Naive thymus-derived CD8-positive, alpha-beta T cell (primary cell): ENCODE measurements around the gene SPINDOC. TPM values are rescaled to one million over a fixed set of nuclear protein-coding genes. Genes with fewer than 3 reads are reported as not detected.
A peak's percentile ranks its signal among the peaks of the same experiment; 100 is the strongest.

Experiments used
- ATAC-seq, 2 donors: fragments of 150-1000 bp; cut with Tn5 transposase in 1 of 2; sonication (Bioruptor Pico), chemical (Tn5 transposase) in 1 of 2; 1 replicate in 1 of 2; 2 replicates in 1 of 2; pipeline ENCODE4 v1.10.0; 2021; ENCODE audit warnings: mild to moderate bottlenecking in 2 of 2, moderate library complexity in 2 of 2
- POLR2A ChIA-PET: fragments of 350-600 bp; sonication (Branson Sonifier 250); formaldehyde crosslinking; loops from one replicate; lab custom pipeline; 2021; ENCODE audit warnings: antibody characterized with exemption; lab: Charles Lee
- DNase-seq, 10 donors: peaks; one replicate each; pipeline versions ENCODE4 v3.0.0 to v3.0.0-alpha.2; 2020 to 2022
- H3K27ac Mint-ChIP-seq, 10 donors: one replicate each; pipeline ENCODE4 v1.8.0; 2020 to 2022; ENCODE audit warnings: mild to moderate bottlenecking in 10 of 10, mixed read lengths in 10 of 10, moderate library complexity in 4 of 10, inconsistent platforms in 1 of 10
- H3K27me3 Mint-ChIP-seq, 5 donors: one replicate each; pipeline ENCODE4 v1.8.0; 2021 to 2022; ENCODE audit warnings: mixed read lengths in 5 of 5
- H3K36me3 Mint-ChIP-seq, 3 donors: one replicate each; pipeline ENCODE4 v1.8.0; 2020 to 2022; ENCODE audit warnings: mixed read lengths in 3 of 3, mild to moderate bottlenecking in 2 of 3, inconsistent platforms in 1 of 3
- H3K4me1 Mint-ChIP-seq, 4 donors: one replicate each; pipeline ENCODE4 v1.8.0; 2021 to 2022; ENCODE audit warnings: mixed read lengths in 4 of 4
- H3K4me3 Mint-ChIP-seq, 10 donors: one replicate each; pipeline ENCODE4 v1.8.0; 2020 to 2022; ENCODE audit warnings: mild to moderate bottlenecking in 10 of 10, mixed read lengths in 10 of 10, moderate library complexity in 6 of 10, inconsistent platforms in 1 of 10
- H3K9me3 Mint-ChIP-seq, 9 donors: one replicate each; pipeline ENCODE4 v1.8.0; 2020 to 2022; ENCODE audit warnings: mixed read lengths in 9 of 9, mild to moderate bottlenecking in 3 of 9, inconsistent platforms in 1 of 9, moderate library complexity in 1 of 9
- polyA plus RNA-seq, 3 donors: library from polyadenylated mRNA; unstranded; fragments of 300-500 nt; fragmentation: Illumina TruSeq; gene quantifications; one replicate each; pipeline ENCODE4 v1.2.3, GENCODE V29; 2021
- total RNA-seq, 8 experiments: library from RNA in 2 of 8; stranded (reverse) in 2 of 8; gene quantifications; one replicate each; pipeline ENCODE4 v1.2.3 and lab custom pipeline; 2021 to 2026

Gene SPINDOC
- total and polyA plus RNA-seq, 5 experiments from 2014 or later: 0.47 to 13.0 (median 0.66) TPM

DNA sequence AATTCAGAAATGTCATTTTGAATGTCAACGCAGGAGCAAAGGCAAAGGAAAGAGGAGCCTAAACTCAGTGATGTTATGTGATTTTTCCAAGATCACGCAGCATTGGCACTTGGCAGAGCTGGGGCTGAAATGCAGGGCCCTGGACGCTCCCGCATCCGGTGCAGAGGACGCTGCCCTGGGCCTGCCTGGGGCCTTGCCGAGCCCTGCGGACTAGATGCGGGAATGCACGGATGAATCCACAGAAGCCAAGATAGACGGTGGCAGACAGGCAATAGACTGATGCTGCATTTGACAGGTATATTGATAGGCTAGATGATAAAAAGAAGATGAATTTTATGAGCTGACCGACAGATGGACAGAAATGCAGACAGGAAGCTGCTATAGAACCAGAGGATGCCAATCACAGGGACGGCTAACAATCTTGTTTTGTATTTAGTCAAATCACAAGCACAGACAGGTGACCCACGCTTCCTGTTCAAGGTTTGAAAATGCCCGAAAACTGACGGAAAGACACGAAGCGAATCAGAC is 25.0 kb downstream of the SPINDOC start:
- H3K9me3 Mint-ChIP-seq: no peaks in the 10 kb centered on the region
- no peaks in the 10 kb centered on the region for H3K27me3 Mint-ChIP-seq
- POLR2A ChIA-PET: interaction anchor here (0.6 to 3.8 kb wide), 35 partner anchors 10 to 997 kb away, joined by 3 to 34 read pairs (median 5); partner anchors contain the start of genes PRDX5, RCOR2, TRMT112 and ZFTA
- peaks cover 43 to 54% (median 50%) of the 10 kb centered on the region in 4 donors for H3K4me1 Mint-ChIP-seq
- ATAC-seq (no peak), DNase-seq (peak in 1 of 10 donors; percentile 12)
- H3K27ac Mint-ChIP-seq: peak overlapping the region; percentile 38 to 95 (median 88)
- H3K4me3 Mint-ChIP-seq: peak overlapping the region; percentile 84 to 94 (median 88)
- peaks cover 0 to 16% (median 0%) of the 10 kb centered on the region in 3 donors for H3K36me3 Mint-ChIP-seq

DNA sequence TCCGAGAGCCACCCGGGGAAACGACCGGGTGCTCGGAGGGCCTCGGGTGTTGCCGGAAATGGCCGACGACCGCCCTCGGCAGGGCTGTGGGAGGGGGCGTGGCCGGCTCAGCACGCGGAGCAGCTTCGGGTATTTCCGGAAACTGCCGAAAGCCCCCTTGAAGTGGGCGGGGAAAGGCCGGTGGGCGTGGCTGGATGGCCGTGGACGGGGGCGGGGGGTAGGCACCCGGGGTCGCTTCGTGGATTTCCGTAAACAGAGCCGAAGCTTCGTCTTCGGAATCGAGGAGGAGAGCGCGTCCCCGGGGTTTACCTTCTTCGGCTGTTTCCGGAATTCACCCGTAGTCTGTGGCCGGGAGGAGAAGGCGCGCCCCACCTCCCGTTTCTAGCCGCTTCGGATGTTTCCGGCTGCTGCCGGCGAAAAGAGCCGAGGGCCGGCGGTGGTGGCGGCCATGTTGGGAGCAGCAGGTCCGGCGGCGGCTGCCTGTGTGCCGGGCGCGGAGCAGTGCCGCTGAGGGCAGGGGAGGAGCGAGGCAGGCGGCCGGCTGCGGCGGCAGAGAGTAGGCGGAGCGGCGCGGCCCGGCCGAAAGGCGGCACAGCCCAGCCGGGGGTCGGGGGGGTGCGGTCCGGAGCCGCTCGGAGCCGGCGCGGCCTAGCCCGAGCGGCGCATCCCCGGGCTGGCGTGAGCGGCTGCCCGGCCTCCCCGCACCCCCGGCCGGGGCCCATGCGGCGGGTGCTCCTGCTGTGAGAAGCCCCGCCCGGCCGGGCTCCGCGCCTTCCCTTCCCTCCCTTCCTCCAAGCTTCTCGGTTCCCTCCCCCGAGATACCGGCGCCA is 25.6 kb downstream of the SPINDOC start, which contains the start of gene MARK2:
Gene MARK2 (plus strand): TSS at position 433 of the 830 bp plus-strand sequence. CDS start 397 bp downstream, at position 830.
- ATAC-seq (peak; percentile 87), DNase-seq (peak; percentile 99 to 100 (median 100))
- H3K27ac Mint-ChIP-seq: peak within 1 kb of the TSS; percentile 87 to 98 (median 92)
- H3K36me3 Mint-ChIP-seq: peaks cover 0 to 23% (median 0%) of the 10 kb centered on the region in 3 donors
- H3K4me3 Mint-ChIP-seq: peak within 1 kb of the TSS; percentile 84 to 97 (median 91)
- peaks cover 46 to 60% (median 56%) of the 10 kb centered on the region in 4 donors for H3K4me1 Mint-ChIP-seq
- POLR2A ChIA-PET: interaction anchor here (0.5 to 3.8 kb wide), 37 partner anchors 9 to 998 kb away, joined by 3 to 34 read pairs (median 5); partner anchors contain the start of genes PRDX5, RCOR2, TRMT112 and ZFTA
- H3K27me3 Mint-ChIP-seq: no peaks in the 10 kb centered on the region
- H3K9me3 Mint-ChIP-seq: no peaks in the 10 kb centered on the region

DNA sequence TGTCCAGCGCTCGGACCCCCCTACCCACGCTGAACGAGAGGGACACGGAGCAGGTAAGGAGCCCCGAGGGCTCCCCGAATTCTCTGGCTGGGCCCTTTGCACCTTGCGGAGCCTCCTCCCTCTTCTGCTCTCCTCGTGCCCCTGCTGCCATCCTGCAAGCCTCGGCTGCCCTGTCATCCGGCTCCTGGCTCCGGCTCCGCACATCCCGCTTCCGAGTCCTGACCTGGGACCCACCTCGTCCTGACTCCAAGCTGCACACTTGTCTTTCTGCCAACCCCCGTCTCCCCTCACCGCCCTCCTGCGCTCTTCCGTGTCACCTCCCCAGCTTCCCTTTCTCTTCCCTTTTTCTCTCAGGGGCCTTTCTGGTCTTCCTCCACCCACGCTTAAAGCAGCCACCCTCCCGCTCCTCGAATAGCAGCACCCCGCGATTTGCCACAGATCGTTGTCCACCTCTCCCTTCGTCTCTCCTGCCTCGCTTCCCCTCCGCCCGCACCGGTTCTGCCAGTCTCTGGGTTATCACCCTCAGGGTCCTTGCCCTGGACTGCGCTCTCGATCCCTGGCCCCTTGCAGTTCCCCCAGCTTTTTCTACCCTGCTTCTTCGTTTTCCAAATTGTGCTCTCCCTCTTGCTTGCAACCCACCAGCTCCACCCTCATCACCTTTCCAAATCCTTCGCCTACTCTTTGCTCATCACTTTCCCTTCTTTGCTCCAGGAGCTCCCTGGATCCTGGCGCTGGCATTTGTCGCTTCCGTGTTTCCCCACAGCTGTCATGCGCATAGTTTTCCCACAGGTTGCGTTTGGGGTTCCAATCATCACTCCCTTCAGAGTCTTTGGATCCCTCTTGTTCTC is 26.5 kb downstream of the SPINDOC start:
- POLR2A ChIA-PET: interaction anchor here (0.6 to 3.8 kb wide), 18 partner anchors 8 to 984 kb away, joined by 3 to 34 read pairs (median 5); partner anchors contain the start of gene RCOR2

DNA sequence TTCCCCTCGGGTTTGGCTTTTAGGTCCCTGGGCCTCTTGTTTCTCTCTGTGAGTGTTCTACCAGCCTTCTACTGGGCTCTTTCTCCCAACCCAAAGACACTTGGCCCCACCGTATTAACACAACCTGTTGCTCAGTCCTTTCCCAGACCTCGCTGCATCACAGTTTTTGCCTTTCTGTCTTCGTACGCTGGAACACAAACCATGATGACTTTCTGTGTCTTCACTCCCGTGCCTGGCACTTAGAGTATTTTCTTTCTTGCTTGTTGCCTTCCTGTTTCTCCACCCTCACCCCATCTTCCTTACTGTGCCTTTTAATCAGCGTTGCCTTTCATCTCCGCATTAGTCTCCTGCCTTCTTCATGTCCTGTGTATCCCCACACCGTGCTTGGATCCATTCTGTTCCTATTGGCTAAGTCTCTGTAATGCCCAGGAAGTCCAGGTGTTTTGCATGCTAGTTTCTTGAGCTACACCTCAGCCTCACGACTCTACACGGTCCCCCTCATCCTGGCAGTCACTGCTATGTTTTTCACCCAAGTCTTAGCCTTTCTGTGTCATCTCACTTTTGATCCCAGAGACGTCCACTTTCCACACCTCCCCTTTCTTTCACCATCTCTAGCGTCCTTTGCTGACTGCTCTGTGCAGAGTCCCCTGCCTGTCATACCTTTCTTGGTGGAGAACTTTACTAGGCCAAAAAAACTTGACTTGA is 27.3 kb downstream of the SPINDOC start:
- H3K4me1 Mint-ChIP-seq: peaks cover 52 to 76% (median 72%) of the 10 kb centered on the region in 4 donors
- H3K36me3 Mint-ChIP-seq: peaks cover 0 to 37% (median 0%) of the 10 kb centered on the region in 3 donors
- POLR2A ChIA-PET: interaction anchor here (0.6 to 3.8 kb wide), 9 partner anchors 11 to 959 kb away, joined by 3 to 34 read pairs (median 5); no protein-coding TSS in a partner anchor
- ATAC-seq (no peak), DNase-seq (peak in 3 of 10 donors; percentile 25 to 30 (median 25))
- H3K9me3 Mint-ChIP-seq: no peaks in the 10 kb centered on the region
- H3K4me3 Mint-ChIP-seq: peak overlapping the region; percentile 84 to 97 (median 91)
- H3K27me3 Mint-ChIP-seq: no peaks in the 10 kb centered on the region
- H3K27ac Mint-ChIP-seq: peak overlapping the region; percentile 82 to 98 (median 91)

More for the DNA sequence above, 26.5 kb downstream of the SPINDOC start:
- DNase-seq: peak in 3 of 10 donors; percentile 14 to 25 (median 21)
- peak overlapping the region; percentile 84 to 97 (median 91) for H3K4me3 Mint-ChIP-seq
- peaks cover 0 to 31% (median 0%) of the 10 kb centered on the region in 3 donors for H3K36me3 Mint-ChIP-seq
- H3K4me1 Mint-ChIP-seq: peaks cover 48 to 68% (median 64%) of the 10 kb centered on the region in 4 donors
- H3K9me3 Mint-ChIP-seq: no peaks in the 10 kb centered on the region
- peak overlapping the region; percentile 82 to 98 (median 91) for H3K27ac Mint-ChIP-seq
- no peaks in the 10 kb centered on the region for H3K27me3 Mint-ChIP-seq
- no peak for ATAC-seq

DNA sequence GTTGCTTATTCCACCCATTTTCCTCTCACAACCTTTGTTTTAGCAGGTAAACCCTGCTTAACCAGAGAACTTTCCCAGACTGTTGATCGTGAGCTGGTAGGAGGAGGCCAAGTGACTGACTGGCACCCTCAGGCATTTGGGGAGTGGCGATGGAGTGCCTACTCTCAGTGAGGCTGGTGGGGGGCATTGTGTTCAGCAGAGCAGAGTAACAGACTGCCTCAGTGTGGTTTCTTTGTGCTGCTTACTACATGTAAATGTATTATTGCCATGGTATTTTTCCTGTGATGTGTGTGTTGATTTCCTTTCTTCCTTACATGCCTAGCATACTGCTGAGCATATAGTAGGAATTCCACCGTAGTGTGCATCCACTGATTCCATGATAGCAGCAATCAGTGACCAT is 28.3 kb downstream of the SPINDOC start:
- peak overlapping the region; percentile 84 to 97 (median 91) for H3K4me3 Mint-ChIP-seq
- peak overlapping the region; percentile 19 to 98 (median 90) for H3K27ac Mint-ChIP-seq
- H3K36me3 Mint-ChIP-seq: peaks cover 0 to 46% (median 0%) of the 10 kb centered on the region in 3 donors
- H3K27me3 Mint-ChIP-seq: no peaks in the 10 kb centered on the region
- H3K9me3 Mint-ChIP-seq: no peaks in the 10 kb centered on the region
- POLR2A ChIA-PET: interaction anchor here (0.5 to 0.9 kb wide), 3 partner anchors 14 to 104 kb away, joined by 3 to 5 read pairs (median 3); no protein-coding TSS in a partner anchor
- DNase-seq: peak in 3 of 10 donors; percentile 12 to 20 (median 12)
- no peak for ATAC-seq
- peaks cover 52 to 82% (median 79%) of the 10 kb centered on the region in 4 donors for H3K4me1 Mint-ChIP-seq

DNA sequence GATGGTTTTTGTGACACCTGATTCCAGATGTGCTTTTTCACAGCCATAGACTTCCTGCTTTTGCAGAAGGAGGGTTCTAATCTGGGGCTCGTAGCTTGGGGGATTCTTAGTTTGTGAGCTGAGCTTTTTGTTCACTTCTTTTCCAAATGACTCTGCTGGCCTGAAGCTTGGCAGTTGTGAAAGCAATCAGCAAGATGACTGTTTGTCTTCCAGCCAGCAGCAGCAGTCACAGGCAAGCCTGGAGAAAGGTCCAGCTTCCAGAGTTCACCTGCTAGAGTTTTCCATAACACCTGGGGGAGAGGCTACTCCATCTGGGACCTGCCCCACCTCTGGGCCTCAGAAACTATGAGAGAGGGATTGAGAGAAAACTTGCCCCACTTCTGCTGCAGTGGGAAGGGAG is 29.8 kb downstream of the SPINDOC start:
- peak overlapping the region in 9 of 10 donors; percentile 15 to 95 (median 56) for H3K4me3 Mint-ChIP-seq

DNA sequence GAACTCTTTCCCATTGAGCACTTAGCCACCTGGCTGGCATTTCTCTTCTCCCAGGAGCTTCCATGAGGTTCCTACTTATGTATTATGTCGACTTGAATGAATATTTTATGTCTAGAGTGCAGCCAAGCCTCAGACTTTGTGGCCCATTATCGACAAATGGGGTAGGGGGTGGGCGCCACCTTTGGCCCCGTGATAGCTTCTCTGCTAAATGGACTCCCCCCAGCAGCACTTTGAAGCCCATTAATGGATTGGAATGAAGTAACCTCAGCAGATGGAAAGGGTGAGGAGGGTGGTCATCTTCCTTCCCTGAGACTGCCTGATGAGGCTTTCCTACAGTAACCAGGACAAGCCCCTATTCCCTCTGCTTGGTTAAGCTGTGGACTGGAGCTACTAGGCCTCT is 31.6 kb downstream of the SPINDOC start:
- peak overlapping the region in 5 of 10 donors; percentile 18 to 89 (median 46) for H3K27ac Mint-ChIP-seq
- no peaks in the 10 kb centered on the region for H3K27me3 Mint-ChIP-seq
- H3K9me3 Mint-ChIP-seq: no peaks in the 10 kb centered on the region
- no peak for ATAC-seq
- H3K4me3 Mint-ChIP-seq: peak overlapping the region in 3 of 10 donors; percentile 5 to 51 (median 28)
- peaks cover 51 to 88% (median 87%) of the 10 kb centered on the region in 4 donors for H3K4me1 Mint-ChIP-seq
- POLR2A ChIA-PET: interaction anchor here (0.6 to 1.6 kb wide), 4 partner anchors 11 to 48 kb away, joined by 3 to 8 read pairs (median 4); no protein-coding TSS in a partner anchor
- DNase-seq: no peak
- peaks cover 0 to 69% (median 0%) of the 10 kb centered on the region in 3 donors for H3K36me3 Mint-ChIP-seq

More for the DNA sequence above, 29.8 kb downstream of the SPINDOC start:
- Mint-ChIP-seq H3K4me1 (peaks cover 49 to 80% (median 78%) of the 10 kb centered on the region in 4 donors), H3K27me3 (no peaks in the 10 kb centered on the region), H3K36me3 (peaks cover 0 to 56% (median 0%) of the 10 kb centered on the region in 3 donors), H3K27ac (peak overlapping the region in 9 of 10 donors; percentile 7 to 98 (median 87)), H3K9me3 (no peaks in the 10 kb centered on the region)
- no peak for ATAC-seq
- POLR2A ChIA-PET: interaction anchor here (1.2 kb wide), 1 partner anchor 27 kb away, joined by 5 read pairs; no protein-coding TSS in a partner anchor
- DNase-seq: no peak

DNA sequence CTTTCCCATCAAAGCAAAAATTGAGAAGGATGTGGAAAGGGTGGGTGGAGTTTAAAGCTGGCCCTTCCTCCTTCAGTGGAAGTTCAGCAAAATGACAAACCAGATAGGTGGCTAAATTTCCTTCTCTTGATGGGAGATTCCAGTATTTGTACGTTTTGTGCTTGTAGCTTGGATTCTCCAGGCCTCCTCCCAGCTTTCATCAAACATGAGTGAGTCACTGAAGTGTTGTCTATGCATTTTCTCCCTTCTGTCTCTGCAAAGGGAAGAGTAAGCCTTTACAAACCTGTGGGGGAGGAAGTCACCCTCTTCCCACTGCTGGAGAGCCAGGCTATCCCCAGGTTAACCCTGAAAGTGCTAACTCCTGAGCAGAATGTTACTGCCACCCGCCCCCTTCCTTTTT is 32.0 kb downstream of the SPINDOC start:
- Mint-ChIP-seq H3K4me1 (peaks cover 46 to 89% (median 85%) of the 10 kb centered on the region in 4 donors), H3K27ac (peak overlapping the region in 6 of 10 donors; percentile 9 to 89 (median 58)), H3K36me3 (peaks cover 0 to 71% (median 0%) of the 10 kb centered on the region in 3 donors), H3K4me3 (peak overlapping the region in 3 of 10 donors; percentile 7 to 61 (median 58)), H3K27me3 (no peaks in the 10 kb centered on the region), H3K9me3 (no peaks in the 10 kb centered on the region)
- ATAC-seq (no peak), DNase-seq (no peak)
- POLR2A ChIA-PET: interaction anchor here (1.0 to 1.6 kb wide), 3 partner anchors 11 to 46 kb away, joined by 3 to 8 read pairs (median 5); no protein-coding TSS in a partner anchor

DNA sequence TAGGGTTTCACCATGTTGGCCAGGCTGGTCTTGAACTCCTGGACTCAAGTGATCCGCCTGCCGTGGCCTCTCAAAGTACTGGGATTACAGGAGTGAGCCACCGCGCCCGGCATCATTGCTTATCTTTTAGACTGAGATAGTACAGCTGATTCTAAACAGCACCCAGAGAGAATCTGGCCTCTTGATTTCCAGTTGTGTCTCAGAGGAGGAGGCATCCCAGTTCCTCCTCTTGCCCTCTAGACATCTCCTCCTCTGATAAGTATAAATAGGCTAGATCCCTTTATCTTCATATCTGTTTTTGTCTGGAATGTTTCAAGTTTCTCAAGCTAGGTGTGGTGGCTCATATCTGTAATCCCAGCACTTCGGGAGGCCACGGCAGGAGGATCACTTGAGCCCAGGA is 32.7 kb downstream of the SPINDOC start:
- peaks cover 43 to 89% (median 85%) of the 10 kb centered on the region in 4 donors for H3K4me1 Mint-ChIP-seq
- ATAC-seq: no peak
- peak overlapping the region in 2 of 10 donors; percentile 13 to 61 for H3K4me3 Mint-ChIP-seq
- H3K9me3 Mint-ChIP-seq: no peaks in the 10 kb centered on the region
- DNase-seq: no peak
- H3K36me3 Mint-ChIP-seq: peaks cover 0 to 77% (median 0%) of the 10 kb centered on the region in 3 donors
- POLR2A ChIA-PET: interaction anchor here (0.6 to 0.7 kb wide), 3 partner anchors 9 to 61 kb away, joined by 3 to 8 read pairs (median 3); no protein-coding TSS in a partner anchor
- no peaks in the 10 kb centered on the region for H3K27me3 Mint-ChIP-seq
- peak overlapping the region in 6 of 10 donors; percentile 21 to 89 (median 61) for H3K27ac Mint-ChIP-seq

DNA sequence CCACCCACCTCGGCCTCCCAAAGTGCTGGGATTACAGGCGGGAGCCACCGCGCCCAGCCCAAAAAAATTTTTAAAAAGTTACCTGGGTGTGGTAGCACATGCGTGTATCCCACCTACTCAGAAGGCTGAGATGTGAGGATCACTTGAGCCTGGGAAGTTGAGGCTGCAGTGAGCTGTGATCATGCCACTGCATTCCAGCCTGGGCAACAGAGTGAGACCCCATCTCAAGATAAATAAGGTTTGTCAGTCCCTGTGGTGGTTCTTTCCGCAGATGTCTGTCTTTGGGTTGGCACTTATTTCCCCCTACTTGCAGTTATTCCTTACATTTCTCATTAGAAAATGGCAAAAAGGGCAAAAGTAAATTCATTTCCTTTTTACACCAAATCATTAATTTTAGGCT is 33.6 kb downstream of the SPINDOC start:
- Mint-ChIP-seq H3K4me3 (peak overlapping the region in 3 of 10 donors; percentile 20 to 36 (median 31)), H3K36me3 (peaks cover 0 to 83% (median 0%) of the 10 kb centered on the region in 3 donors), H3K4me1 (peaks cover 43 to 89% (median 85%) of the 10 kb centered on the region in 4 donors), H3K9me3 (no peaks in the 10 kb centered on the region), H3K27me3 (no peaks in the 10 kb centered on the region), H3K27ac (peak overlapping the region in 7 of 10 donors; percentile 52 to 89 (median 75))
- DNase-seq: no peak
- ATAC-seq: no peak
- POLR2A ChIA-PET: interaction anchor here (0.7 kb wide), 1 partner anchor 10 kb away, joined by 3 read pairs; no protein-coding TSS in a partner anchor
